Medulla oblongata (tissue), 1 donor: ENCODE measurements around the gene CAMK1G.

Experiments used
- DNase-seq: peaks from one replicate; pipeline ENCODE4 v3.0.0-alpha.2; 2015; ENCODE audit errors: extremely low spot score

CAMK1G gene

GRCh38 chr1:209635850-209636249, 52.3 kb downstream of the CAMK1G start:
- no peak for DNase-seq

- DNase-seq: peak; percentile 97
Observed at GRCh38 chr1:209641832-209642172, 58.3 kb downstream of the CAMK1G start.

GRCh38 chr1:209642816-209643215, 59.3 kb downstream of the CAMK1G start:
- DNase-seq: peak; percentile 41

GRCh38 chr1:209643285-209644020, 59.9 kb downstream of the CAMK1G start:
- peak; percentile 95 for DNase-seq

- DNase-seq: no peak
Observed at GRCh38 chr1:209645574-209646452, 62.3 kb downstream of the CAMK1G start.

- no peak for DNase-seq
Observed at GRCh38 chr1:209646558-209646957, 63.0 kb downstream of the CAMK1G start.

GRCh38 chr1:209647156-209647555, 63.6 kb downstream of the CAMK1G start:
- DNase-seq: no peak

- DNase-seq: no peak
Observed at GRCh38 chr1:209648346-209648745, 64.8 kb downstream of the CAMK1G start.

GRCh38 chr1:209648931-209649776, 65.6 kb downstream of the CAMK1G start:
- DNase-seq: peak; percentile 59

- no peak for DNase-seq
Observed at GRCh38 chr1:209650454-209650853, 66.9 kb downstream of the CAMK1G start.

- DNase-seq: no peak
Observed at GRCh38 chr1:209651138-209651587, 67.6 kb downstream of the CAMK1G start.

- no peak for DNase-seq
Observed at GRCh38 chr1:209652121-209652735, 68.7 kb downstream of the CAMK1G start, which contains the start of gene LAMB3. Gene LAMB3, minus strand, starts transcription at chr1:209652425. Its CDS starts 1,481 bp downstream, at chr1:209650944.

GRCh38 chr1:209652873-209653401, 69.4 kb downstream of the CAMK1G start:
- DNase-seq: peak; percentile 98

GRCh38 chr1:209653915-209654351, 70.4 kb downstream of the CAMK1G start:
- DNase-seq: no peak

GRCh38 chr1:209655411-209656231, 72.1 kb downstream of the CAMK1G start:
- no peak for DNase-seq

- DNase-seq: no peak
Observed at GRCh38 chr1:209657140-209657879, 73.8 kb downstream of the CAMK1G start.

- DNase-seq: no peak
Observed at GRCh38 chr1:209657918-209658317, 74.4 kb downstream of the CAMK1G start.

GRCh38 chr1:209659909-209660308, 76.4 kb downstream of the CAMK1G start:
- DNase-seq: peak; percentile 34

- no peak for DNase-seq
Observed at GRCh38 chr1:209661071-209661470, 77.6 kb downstream of the CAMK1G start.
